HEK293 (cell line): ENCODE results near the gene IL1RAP.

Source experiments
- CTCF ChIP-seq: fragments of 450-650 bp; formaldehyde crosslinking; IDR thresholded peaks from 2 replicates; pipeline ENCODE4 v1.5.1; 2016; ENCODE audit warnings: missing biosample characterization, missing genetic modification characterization
- KLF9 ChIP-seq: fragments of 450-650 bp; formaldehyde crosslinking; IDR thresholded peaks from 2 replicates; pipeline ENCODE4 v1.5.1; 2016; ENCODE audit warnings: missing biosample characterization, missing genetic modification characterization, low read depth
- ZBTB17 ChIP-seq: fragments of 450-650 bp; formaldehyde crosslinking; IDR thresholded peaks from 2 replicates; pipeline ENCODE4 v1.5.1; 2016; ENCODE audit warnings: missing biosample characterization, missing genetic modification characterization
- ZNF121 ChIP-seq: fragments of 450-650 bp; formaldehyde crosslinking; IDR thresholded peaks from 2 replicates; pipeline ENCODE4 v1.5.1; 2016; ENCODE audit warnings: missing biosample characterization, missing genetic modification characterization
- ZNF175 ChIP-seq: fragments of 450-650 bp; formaldehyde crosslinking; IDR thresholded peaks from 2 replicates; pipeline ENCODE4 v1.5.1; 2016; ENCODE audit warnings: missing biosample characterization, missing genetic modification characterization
- ZNF514 ChIP-seq: fragments of 450-650 bp; formaldehyde crosslinking; IDR thresholded peaks from 2 replicates; pipeline ENCODE4 v1.5.1; 2016; ENCODE audit warnings: missing biosample characterization, missing genetic modification characterization
- ZNF529 ChIP-seq: fragments of 450-650 bp; formaldehyde crosslinking; IDR thresholded peaks from 2 replicates; pipeline ENCODE4 v1.5.1; 2017; ENCODE audit warnings: missing genetic modification characterization, missing biosample characterization; ENCODE audit not compliant: insufficient replicate concordance
- ZNF692 ChIP-seq: fragments of 450-650 bp; formaldehyde crosslinking; IDR thresholded peaks from 2 replicates; pipeline ENCODE4 v1.5.1; 2016; ENCODE audit warnings: missing biosample characterization, missing genetic modification characterization
- ZNF830 ChIP-seq: fragments of 450-650 bp; IDR thresholded peaks from 2 replicates; pipeline ENCODE4 v1.5.0; 2018; ENCODE audit warnings: missing biosample characterization, missing genetic modification characterization, low read depth, mild to moderate bottlenecking, moderate library complexity

- no peak for TF ChIP-seq ZNF514 (tag by site-specific recombination)
- no peak for TF ChIP-seq KLF9 (tag by site-specific recombination)
- TF ChIP-seq CTCF: no peak
- TF ChIP-seq ZBTB17 (tag by site-specific recombination): no peak
- TF ChIP-seq ZNF175 (tag by site-specific recombination): no peak
- TF ChIP-seq ZNF121 (tag by site-specific recombination): no peak
- TF ChIP-seq ZNF692 (tag by site-specific recombination): no peak
- TF ChIP-seq ZNF830 (tag by site-specific recombination): no peak
- TF ChIP-seq ZNF529 (tag by site-specific recombination): no peak
Observed at GRCh38 chr3:190680691-190681090, 166.8 kb downstream of the IL1RAP start.
